Liver (tissue), 3 donors: ENCODE measurements around the gene RPGRIP1.

ENCODE experiments used
- NR2F2 ChIP-seq: IDR thresholded peaks from 2 replicates; pipeline ENCODE4 v1.6.1; 2016; ENCODE audit warnings: antibody characterized with exemption
- YY1 ChIP-seq: IDR thresholded peaks from 2 replicates; pipeline ENCODE4 v1.6.1; 2016; ENCODE audit warnings: antibody characterized with exemption, mild to moderate bottlenecking
- TF ChIP-seq, protein P1 (sequence below): fragments of 150-350 bp; IDR thresholded peaks from 2 replicates; pipeline ENCODE4 v1.5.1; 2017; ENCODE audit warnings: improper control_type of control experiment, low read depth, low read length; ENCODE audit not compliant: missing input control
- TF ChIP-seq, protein P2 (sequence below): IDR thresholded peaks from 2 replicates; pipeline ENCODE4 v1.6.1; 2016; ENCODE audit warnings: antibody characterized with exemption
- donor health status: healthy.
- donor health status: healthy.

DNA sequence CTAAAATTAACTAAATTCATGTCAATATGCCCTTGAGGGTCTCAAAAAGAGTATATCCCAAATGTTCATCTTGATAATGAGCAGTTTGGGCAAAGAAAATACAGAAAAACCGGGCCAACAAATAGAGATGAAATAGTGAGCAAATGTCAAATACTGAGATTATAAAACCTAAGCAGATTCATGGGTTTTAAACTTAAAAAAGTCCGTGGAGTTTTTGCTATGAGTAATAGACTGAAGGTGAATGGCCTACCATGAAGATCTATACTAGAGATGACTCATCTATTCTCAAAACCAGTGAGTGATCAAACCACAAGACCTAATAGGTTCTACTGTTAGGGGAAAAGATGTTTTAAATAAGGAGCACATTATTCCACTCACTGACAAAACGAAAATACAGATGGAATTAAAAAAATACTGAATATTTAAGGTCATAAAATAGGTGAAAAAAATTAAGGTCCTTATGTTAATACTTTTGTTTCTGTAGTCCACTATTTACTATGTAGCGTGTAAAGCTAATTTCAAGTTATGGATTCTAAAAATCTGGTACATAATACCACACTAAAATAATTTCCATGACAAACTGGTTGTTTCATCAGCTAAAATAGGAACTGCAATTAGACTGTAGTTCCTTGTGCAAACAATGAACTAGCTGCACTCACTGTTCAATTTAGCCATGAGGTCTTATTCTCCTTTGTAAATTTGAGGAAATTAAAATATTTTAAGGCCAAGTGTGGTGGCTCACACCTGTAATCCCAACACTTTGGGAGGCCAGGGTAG, 15.7 kb upstream of the RPGRIP1 start:
- TF ChIP-seq, protein P1, sequence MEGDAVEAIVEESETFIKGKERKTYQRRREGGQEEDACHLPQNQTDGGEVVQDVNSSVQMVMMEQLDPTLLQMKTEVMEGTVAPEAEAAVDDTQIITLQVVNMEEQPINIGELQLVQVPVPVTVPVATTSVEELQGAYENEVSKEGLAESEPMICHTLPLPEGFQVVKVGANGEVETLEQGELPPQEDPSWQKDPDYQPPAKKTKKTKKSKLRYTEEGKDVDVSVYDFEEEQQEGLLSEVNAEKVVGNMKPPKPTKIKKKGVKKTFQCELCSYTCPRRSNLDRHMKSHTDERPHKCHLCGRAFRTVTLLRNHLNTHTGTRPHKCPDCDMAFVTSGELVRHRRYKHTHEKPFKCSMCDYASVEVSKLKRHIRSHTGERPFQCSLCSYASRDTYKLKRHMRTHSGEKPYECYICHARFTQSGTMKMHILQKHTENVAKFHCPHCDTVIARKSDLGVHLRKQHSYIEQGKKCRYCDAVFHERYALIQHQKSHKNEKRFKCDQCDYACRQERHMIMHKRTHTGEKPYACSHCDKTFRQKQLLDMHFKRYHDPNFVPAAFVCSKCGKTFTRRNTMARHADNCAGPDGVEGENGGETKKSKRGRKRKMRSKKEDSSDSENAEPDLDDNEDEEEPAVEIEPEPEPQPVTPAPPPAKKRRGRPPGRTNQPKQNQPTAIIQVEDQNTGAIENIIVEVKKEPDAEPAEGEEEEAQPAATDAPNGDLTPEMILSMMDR, result no peak
- TF ChIP-seq, protein P2, sequence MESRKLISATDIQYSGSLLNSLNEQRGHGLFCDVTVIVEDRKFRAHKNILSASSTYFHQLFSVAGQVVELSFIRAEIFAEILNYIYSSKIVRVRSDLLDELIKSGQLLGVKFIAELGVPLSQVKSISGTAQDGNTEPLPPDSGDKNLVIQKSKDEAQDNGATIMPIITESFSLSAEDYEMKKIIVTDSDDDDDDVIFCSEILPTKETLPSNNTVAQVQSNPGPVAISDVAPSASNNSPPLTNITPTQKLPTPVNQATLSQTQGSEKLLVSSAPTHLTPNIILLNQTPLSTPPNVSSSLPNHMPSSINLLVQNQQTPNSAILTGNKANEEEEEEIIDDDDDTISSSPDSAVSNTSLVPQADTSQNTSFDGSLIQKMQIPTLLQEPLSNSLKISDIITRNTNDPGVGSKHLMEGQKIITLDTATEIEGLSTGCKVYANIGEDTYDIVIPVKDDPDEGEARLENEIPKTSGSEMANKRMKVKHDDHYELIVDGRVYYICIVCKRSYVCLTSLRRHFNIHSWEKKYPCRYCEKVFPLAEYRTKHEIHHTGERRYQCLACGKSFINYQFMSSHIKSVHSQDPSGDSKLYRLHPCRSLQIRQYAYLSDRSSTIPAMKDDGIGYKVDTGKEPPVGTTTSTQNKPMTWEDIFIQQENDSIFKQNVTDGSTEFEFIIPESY, result no peak
- TF ChIP-seq YY1, result no peak
- no peak for TF ChIP-seq NR2F2
